Activated CD8-positive, alpha-beta T cell treated with anti-CD3 and anti-CD28 coated beads for 36 hours (primary cell): Measurements from ENCODE around the gene TJP2. TPM values are rescaled to one million over a fixed set of nuclear protein-coding genes. Genes with fewer than 3 reads are reported as not detected.

Source experiments
- ATAC-seq: fragments of 200-7000 bp; cut with Tn5 transposase; one replicate; pipeline ENCODE4 v1.10.0; 2021; ENCODE audit warnings: mild to moderate bottlenecking, moderate library complexity
- CTCF ChIA-PET: fragments of 350-600 bp; sonication (Branson Sonifier 250); formaldehyde crosslinking; loops from one replicate; lab custom pipeline; 2021; ENCODE audit warnings: antibody characterized with exemption; lab: Charles Lee
- POLR2A ChIA-PET: fragments of 350-600 bp; sonication (Branson Sonifier 250); formaldehyde crosslinking; loops from one replicate; lab custom pipeline; 2021; ENCODE audit warnings: antibody characterized with exemption; lab: Charles Lee
- DNase-seq: peaks from one replicate; pipeline ENCODE4 v3.0.0-alpha.2; 2020
- H3K27ac Mint-ChIP-seq: one replicate; pipeline ENCODE4 v1.8.0; 2021; ENCODE audit warnings: mild to moderate bottlenecking, mixed read lengths
- H3K27me3 Mint-ChIP-seq: one replicate; pipeline ENCODE4 v1.8.0; 2021; ENCODE audit warnings: mixed read lengths
- H3K36me3 Mint-ChIP-seq: one replicate; pipeline ENCODE4 v1.8.0; 2021; ENCODE audit warnings: low read depth, mixed read lengths
- H3K4me1 Mint-ChIP-seq: one replicate; pipeline ENCODE4 v1.8.0; 2021; ENCODE audit warnings: low read depth, mixed read lengths
- H3K4me3 Mint-ChIP-seq: one replicate; pipeline ENCODE4 v1.8.0; 2021; ENCODE audit warnings: mild to moderate bottlenecking, moderate library complexity, mixed read lengths
- H3K9me3 Mint-ChIP-seq: one replicate; pipeline ENCODE4 v1.8.0; 2021; ENCODE audit warnings: mixed read lengths
- CTCF ChIP-seq: fragments of 200-600 bp; IDR thresholded peaks from one replicate; pipeline ENCODE4 v1.8.0; 2022; ENCODE audit warnings: antibody characterized with exemption, mild to moderate bottlenecking
- intact Hi-C: fragments of 100-400 bp; cut with micrococcal nuclease; formaldehyde crosslinking; loops from one replicate; pipeline ENCODE4 v1.10.0; 2022
- total RNA-seq, 2 experiments: library from RNA; stranded (reverse); gene quantifications; one replicate each; pipeline ENCODE4 v1.2.3, GENCODE V29; 2021

TJP2 gene
- total RNA-seq, 2 experiments from 2014 or later, result 3.7 to 3.9 TPM

- no peak for TF ChIP-seq CTCF
- CTCF ChIA-PET, result no interaction called here
- Mint-ChIP-seq H3K9me3 (no peaks in the 10 kb centered on the region), H3K4me1 (no peaks in the 10 kb centered on the region), H3K27ac (no peak overlapping the region), H3K4me3 (no peak overlapping the region), H3K27me3 (no peaks in the 10 kb centered on the region), H3K36me3 (peaks cover 7% of the 10 kb centered on the region)
- POLR2A ChIA-PET, result no interaction called here
- ATAC-seq, result no peak
- no peak for DNase-seq
- intact Hi-C loops, result no loop called here
Measured at GRCh38 chr9:69248005-69248404, 73.9 kb downstream of the TJP2 start.

- no peak overlapping the region for H3K4me3 Mint-ChIP-seq
- ChIA-PET POLR2A (no interaction called here), CTCF (no interaction called here)
- H3K4me1 Mint-ChIP-seq, result no peaks in the 10 kb centered on the region
- H3K27ac Mint-ChIP-seq, result no peak overlapping the region
- ATAC-seq, result no peak
- TF ChIP-seq CTCF, result no peak
- DNase-seq, result no peak
- H3K36me3 Mint-ChIP-seq, result peaks cover 7% of the 10 kb centered on the region
- H3K9me3 Mint-ChIP-seq, result no peaks in the 10 kb centered on the region
- H3K27me3 Mint-ChIP-seq, result no peaks in the 10 kb centered on the region
- intact Hi-C loops, result no loop called here
Measured at GRCh38 chr9:69249337-69249736, 75.3 kb downstream of the TJP2 start.

- no peak for TF ChIP-seq CTCF
- no peaks in the 10 kb centered on the region for H3K9me3 Mint-ChIP-seq
Measured at GRCh38 chr9:69250681-69251080, 76.6 kb downstream of the TJP2 start.

GRCh38 chr9:69252436-69252835, 78.4 kb downstream of the TJP2 start:
- no peak for TF ChIP-seq CTCF
- Mint-ChIP-seq H3K4me1 (no peaks in the 10 kb centered on the region), H3K9me3 (no peaks in the 10 kb centered on the region), H3K27ac (no peak overlapping the region), H3K36me3 (peaks cover 2% of the 10 kb centered on the region), H3K27me3 (no peaks in the 10 kb centered on the region), H3K4me3 (no peak overlapping the region)
- DNase-seq (no peak), ATAC-seq (no peak)
- ChIA-PET POLR2A (no interaction called here), CTCF (no interaction called here)
- intact Hi-C loops, result no loop called here

More at GRCh38 chr9:69250681-69251080, 76.6 kb downstream of the TJP2 start:
- ATAC-seq, result no peak
- intact Hi-C loops, result no loop called here
- ChIA-PET CTCF (no interaction called here), POLR2A (no interaction called here)
- H3K4me1 Mint-ChIP-seq, result no peaks in the 10 kb centered on the region
- no peak overlapping the region for H3K4me3 Mint-ChIP-seq
- no peaks in the 10 kb centered on the region for H3K27me3 Mint-ChIP-seq
- peaks cover 7% of the 10 kb centered on the region for H3K36me3 Mint-ChIP-seq
- DNase-seq, result no peak
- H3K27ac Mint-ChIP-seq, result no peak overlapping the region

GRCh38 chr9:69253057-69253456, 79.0 kb downstream of the TJP2 start:
- ChIA-PET CTCF (no interaction called here), POLR2A (interaction anchor here (1.3 kb wide), 1 partner anchor 13 kb away, joined by 4 read pairs; no protein-coding TSS in a partner anchor)
- Mint-ChIP-seq H3K27ac (no peak overlapping the region), H3K9me3 (no peaks in the 10 kb centered on the region), H3K4me1 (no peaks in the 10 kb centered on the region), H3K36me3 (peaks cover 2% of the 10 kb centered on the region), H3K27me3 (no peaks in the 10 kb centered on the region), H3K4me3 (no peak overlapping the region)
- no peak for DNase-seq
- TF ChIP-seq CTCF, result no peak
- intact Hi-C loops, result no loop called here
- no peak for ATAC-seq
